Occipital lobe (tissue), 2 donors: ENCODE results near the gene RNF169. TPM values are rescaled to one million over a fixed set of nuclear protein-coding genes. Genes with fewer than 3 reads are reported as not detected.
A peak's percentile ranks its signal among the peaks of the same experiment; 100 is the strongest.
"Not testable (repeated sequence)": the region's sequence is repeated elsewhere in the genome, so short reads cannot be mapped to it uniquely, and the experiment has no call there.

Experiments
- DNase-seq: peaks from one replicate; lab custom pipeline; 2025; lab: John Stamatoyannopoulos, UW
- total RNA-seq: library from RNA; depleted of rRNA; stranded (reverse); fragments of >200 nt; gene quantifications from one replicate; pipeline ENCODE4 v1.2.3, GENCODE V29; 2014

The RNF169 gene
- total RNA-seq, 1 donor from 2014 or later = 39.3 TPM

GRCh38 chr11:74726547-74727182, 22.0 kb upstream of the RNF169 start:
- peak; percentile 61 for DNase-seq

GRCh38 chr11:74729397-74729796, 19.3 kb upstream of the RNF169 start:
- no peak for DNase-seq

- no peak for DNase-seq
These were observed 17.9 kb upstream of the RNF169 start for GRCh38 chr11:74730571-74731260.

- no peak for DNase-seq
These were observed 17.2 kb upstream of the RNF169 start, which contains the start of gene CHRDL2 for GRCh38 chr11:74731301-74732094. Gene CHRDL2 (minus strand): TSS chr11:74731426. CDS start chr11:74730888, 538 bp downstream.

GRCh38 chr11:74734559-74734925, 14.1 kb upstream of the RNF169 start:
- DNase-seq = no peak

- no peak for DNase-seq
These were observed 13.2 kb upstream of the RNF169 start for GRCh38 chr11:74735365-74735928.

- no peak for DNase-seq
These were observed 12.6 kb upstream of the RNF169 start for GRCh38 chr11:74736031-74736430.

- no peak for DNase-seq
These were observed 8.9 kb upstream of the RNF169 start for GRCh38 chr11:74739546-74740270.

GRCh38 chr11:74742070-74742469, 6.6 kb upstream of the RNF169 start:
- DNase-seq = no peak

GRCh38 chr11:74743640-74744039, 5.0 kb upstream of the RNF169 start:
- no peak for DNase-seq

- DNase-seq = no peak
These were observed 4.4 kb upstream of the RNF169 start for GRCh38 chr11:74744277-74744676.

- DNase-seq = no peak
These were observed 1.8 kb upstream of the RNF169 start for GRCh38 chr11:74746868-74747267.

- peak; percentile 33 for DNase-seq
These were observed 697 bp downstream of the RNF169 start for GRCh38 chr11:74749127-74749964.

- no peak for DNase-seq
These were observed 1.3 kb downstream of the RNF169 start for GRCh38 chr11:74749965-74750296.

- DNase-seq = not testable (repeated sequence)
These were observed 1.9 kb downstream of the RNF169 start for GRCh38 chr11:74750598-74750997.

- no peak for DNase-seq
These were observed 2.7 kb downstream of the RNF169 start for GRCh38 chr11:74751303-74751702.

- no peak for DNase-seq
These were observed 6.0 kb downstream of the RNF169 start for GRCh38 chr11:74754507-74755252.

- DNase-seq = no peak
These were observed 6.8 kb downstream of the RNF169 start for GRCh38 chr11:74755395-74755995.

GRCh38 chr11:74756571-74756970, 7.9 kb downstream of the RNF169 start:
- DNase-seq = no peak
